Parathyroid adenoma (tissue), 2 donors: ENCODE data around the gene FXYD1.

Experiments used
- H2AFZ ChIP-seq: fragments of 300-600 bp; sonication (generic); one replicate; pipeline ENCODE4 v1.7.0; 2017; ENCODE audit warnings: antibody characterized with exemption, mild to moderate bottlenecking
- H3K27ac ChIP-seq: fragments of 300-600 bp; sonication (generic); one replicate; pipeline ENCODE4 v1.7.0; 2017
- H3K27me3 ChIP-seq: fragments of 300-600 bp; sonication (generic); one replicate; pipeline ENCODE4 v1.7.0; 2017; ENCODE audit warnings: low read length; ENCODE audit not compliant: control insufficient read depth, insufficient read depth
- H3K36me3 ChIP-seq: fragments of 300-600 bp; sonication (generic); one replicate; pipeline ENCODE4 v1.7.0; 2017; ENCODE audit warnings: low read length; ENCODE audit not compliant: control insufficient read depth, insufficient read depth
- H3K4me1 ChIP-seq: fragments of 300-600 bp; sonication (generic); one replicate; pipeline ENCODE4 v1.7.0; 2017; ENCODE audit warnings: control low read depth
- H3K4me2 ChIP-seq: fragments of 300-600 bp; sonication (generic); one replicate; pipeline ENCODE4 v1.7.0; 2017; ENCODE audit warnings: low read length
- H3K4me3 ChIP-seq: fragments of 300-600 bp; sonication (generic); one replicate; pipeline ENCODE4 v1.7.0; 2017; ENCODE audit warnings: low read depth, low read length
- H3K79me2 ChIP-seq: fragments of 300-600 bp; sonication (generic); one replicate; pipeline ENCODE4 v1.7.0; 2017; ENCODE audit warnings: control low read depth
- H3K9ac ChIP-seq: fragments of 300-600 bp; sonication (generic); one replicate; pipeline ENCODE4 v1.7.0; 2017; ENCODE audit warnings: mild to moderate bottlenecking
- H3K9me3 ChIP-seq: fragments of 300-600 bp; sonication (generic); one replicate; pipeline ENCODE4 v1.7.0; 2017; ENCODE audit warnings: low read length; ENCODE audit not compliant: control insufficient read depth
- CTCF ChIP-seq: fragments of 300-600 bp; sonication (generic); IDR thresholded peaks from one replicate; pipeline ENCODE4 v1.7.0; 2017; ENCODE audit warnings: antibody characterized with exemption, mild to moderate bottlenecking
- donor health status: primary hyperparathyroidism.

Gene FXYD1

GRCh38 chr19:35104361-35104760, 34.3 kb upstream of the FXYD1 start:
- no peak for TF ChIP-seq CTCF

GRCh38 chr19:35105047-35105410, 33.6 kb upstream of the FXYD1 start:
- H3K36me3 ChIP-seq = no peaks in the 10 kb centered on the region
- H3K27ac ChIP-seq = no peak overlapping the region
- H3K4me2 ChIP-seq = no peak overlapping the region
- TF ChIP-seq CTCF = no peak
- H2AFZ ChIP-seq = no peak overlapping the region
- H3K9me3 ChIP-seq = no peaks in the 10 kb centered on the region
- no peaks in the 10 kb centered on the region for H3K4me1 ChIP-seq
- no peaks in the 10 kb centered on the region for H3K27me3 ChIP-seq
- H3K79me2 ChIP-seq = no peaks in the 10 kb centered on the region
- no peak overlapping the region for H3K4me3 ChIP-seq
- H3K9ac ChIP-seq = no peak overlapping the region

More at GRCh38 chr19:35104361-35104760, 34.3 kb upstream of the FXYD1 start:
- H3K9ac ChIP-seq = no peak overlapping the region
- H3K36me3 ChIP-seq = no peaks in the 10 kb centered on the region
- H2AFZ ChIP-seq = no peak overlapping the region
- H3K27me3 ChIP-seq = no peaks in the 10 kb centered on the region
- H3K27ac ChIP-seq = no peak overlapping the region
- no peaks in the 10 kb centered on the region for H3K4me1 ChIP-seq
- no peak overlapping the region for H3K4me3 ChIP-seq
- no peaks in the 10 kb centered on the region for H3K9me3 ChIP-seq
- no peaks in the 10 kb centered on the region for H3K79me2 ChIP-seq
- no peak overlapping the region for H3K4me2 ChIP-seq

GRCh38 chr19:35105411-35106290, 33.0 kb upstream of the FXYD1 start:
- Histone ChIP-seq H3K36me3 (no peaks in the 10 kb centered on the region), H3K27ac (no peak overlapping the region), H3K27me3 (no peaks in the 10 kb centered on the region), H3K4me3 (no peak overlapping the region), H3K79me2 (no peaks in the 10 kb centered on the region), H3K4me1 (no peaks in the 10 kb centered on the region), H3K4me2 (no peak overlapping the region), H3K9me3 (no peaks in the 10 kb centered on the region), H3K9ac (no peak overlapping the region), H2AFZ (no peak overlapping the region)
- TF ChIP-seq CTCF = no peak

- Histone ChIP-seq H3K27ac (no peak overlapping the region), H3K79me2 (no peaks in the 10 kb centered on the region), H3K4me2 (no peak overlapping the region), H3K4me3 (no peak overlapping the region), H3K4me1 (no peaks in the 10 kb centered on the region), H3K9me3 (no peaks in the 10 kb centered on the region), H3K27me3 (no peaks in the 10 kb centered on the region), H3K36me3 (no peaks in the 10 kb centered on the region), H2AFZ (no peak overlapping the region), H3K9ac (no peak overlapping the region)
- no peak for TF ChIP-seq CTCF
These were observed 32.4 kb upstream of the FXYD1 start for GRCh38 chr19:35106291-35106583.
